Left lung (tissue), 10 donors: ENCODE measurements around the gene VSIR. TPM values are rescaled to one million over a fixed set of nuclear protein-coding genes. Genes with fewer than 3 reads are reported as not detected.

Experiments used
- ATAC-seq: fragments of 200-7000 bp; cut with Tn5 transposase; one replicate; pipeline ENCODE4 v1.9.1; 2020; ENCODE audit warnings: moderate library complexity
- DNase-seq, 4 donors: peaks; one replicate each; pipeline ENCODE4 v3.0.0-alpha.2; 2013 to 2020
- H3K27ac ChIP-seq, 2 donors: fragments of 200-600 bp; sonication (generic) in 1 of 2; one replicate each; pipeline versions ENCODE4 v1.5.0 to v1.8.0; 2020 to 2021
- H3K27me3 ChIP-seq, 2 donors: fragments of 200-600 bp; sonication (generic) in 1 of 2; one replicate each; pipeline versions ENCODE4 v1.5.0 to v1.8.0; 2020 to 2021
- H3K36me3 ChIP-seq, 2 donors: fragments of 200-600 bp; sonication (generic) in 1 of 2; one replicate each; pipeline versions ENCODE4 v1.5.0 to v1.8.0; 2020 to 2021
- H3K4me1 ChIP-seq, 2 donors: fragments of 200-600 bp; one replicate each; pipeline ENCODE4 v1.8.0; 2021
- H3K4me3 ChIP-seq, 2 donors: fragments of 200-600 bp; sonication (generic) in 1 of 2; one replicate each; pipeline versions ENCODE4 v1.5.0 to v1.8.0; 2020 to 2021; ENCODE audit warnings: mild to moderate bottlenecking in 1 of 2
- H3K9me3 ChIP-seq, 2 donors: fragments of 200-600 bp; sonication (generic) in 1 of 2; one replicate each; pipeline versions ENCODE4 v1.5.0 to v1.8.0; 2020 to 2021
- intact Hi-C, 2 donors: fragments of 100-400 bp; cut with DNase I; formaldehyde crosslinking; loops; one replicate each; pipeline versions ENCODE4 v1.11.2 to v1.14.2; 2022
- polyA plus RNA-seq, 6 donors: library from polyadenylated mRNA; unstranded; fragments of 120-200 nt; gene quantifications; one replicate each; pipeline ENCODE4 v1.2.1, GENCODE V29; 2013; ENCODE audit not compliant: insufficient read length in 6 of 6
- total RNA-seq, 2 donors: library from RNA; stranded (reverse); fragmentation: NEBNext Ultra II Directional; extraction: Animal tissue kit (Norgen Biotek cat#: 25700); gene quantifications; one replicate each; pipeline ENCODE4 v1.2.1, GENCODE V29; 2021
- TF ChIP-seq, protein P1 (sequence below), 2 donors: fragments of 200-600 bp; sonication (generic) in 1 of 2; IDR thresholded peaks; one replicate each; pipeline versions ENCODE4 v1.5.0 to v1.8.0; 2021; ENCODE audit warnings: antibody characterized with exemption in 2 of 2
- donor health status: DM: no; HTN: yes; CAD: no.
- donor health status: DM: no; HTN: no; CAD: no.

VSIR gene
- total and polyA plus RNA-seq, 8 donors, result 29.9 to 133 (median 37.2) TPM

DNA sequence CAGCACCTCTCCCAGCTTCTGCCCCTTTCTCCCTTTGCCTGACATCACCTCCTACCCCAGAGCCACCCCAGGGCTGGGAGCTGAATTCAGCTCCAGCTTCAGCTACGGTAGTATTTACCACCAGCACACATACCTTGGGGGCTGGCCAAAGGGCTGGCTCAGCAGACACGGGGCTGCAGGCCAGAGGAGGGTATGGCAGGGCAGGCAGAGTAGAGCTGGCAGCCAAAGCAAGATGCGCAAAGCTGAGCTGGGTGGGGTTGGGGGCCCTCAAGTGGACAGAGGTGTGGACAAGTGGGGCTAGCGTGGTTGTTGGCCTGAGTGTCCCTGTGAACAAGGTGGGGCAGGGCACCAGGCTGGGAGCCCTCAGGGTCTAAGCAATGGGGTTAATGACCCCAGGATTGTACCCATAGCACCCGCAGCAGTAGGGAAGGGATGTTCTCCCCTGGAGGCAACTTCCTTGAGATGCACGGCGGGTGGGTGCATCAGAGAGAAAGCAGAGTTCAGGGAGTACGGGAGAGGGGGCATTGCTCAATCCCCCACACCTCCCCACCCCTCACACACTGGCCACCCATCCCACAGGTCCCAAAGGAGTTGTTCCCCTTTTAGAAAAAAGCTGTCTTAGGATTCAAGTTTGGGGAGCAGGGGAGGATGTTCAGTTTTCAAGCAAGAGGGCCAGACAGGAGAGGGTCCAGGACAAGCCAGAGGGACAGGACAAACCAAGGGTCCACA, 8.0 kb downstream of the VSIR start:
- H3K4me1 ChIP-seq, result peaks cover 45 to 99% of the 10 kb centered on the region in 2 donors
- no peaks in the 10 kb centered on the region for H3K27me3 ChIP-seq
- no peak overlapping the region for H3K4me3 ChIP-seq
- peaks cover 0 to 61% of the 10 kb centered on the region in 2 donors for H3K36me3 ChIP-seq
- DNase-seq (no peak), ATAC-seq (no peak)
- intact Hi-C loops, result no loop called here
- H3K27ac ChIP-seq, result peak overlapping the region; percentile 44 to 92
- H3K9me3 ChIP-seq, result no peaks in the 10 kb centered on the region
- TF ChIP-seq, protein P1, sequence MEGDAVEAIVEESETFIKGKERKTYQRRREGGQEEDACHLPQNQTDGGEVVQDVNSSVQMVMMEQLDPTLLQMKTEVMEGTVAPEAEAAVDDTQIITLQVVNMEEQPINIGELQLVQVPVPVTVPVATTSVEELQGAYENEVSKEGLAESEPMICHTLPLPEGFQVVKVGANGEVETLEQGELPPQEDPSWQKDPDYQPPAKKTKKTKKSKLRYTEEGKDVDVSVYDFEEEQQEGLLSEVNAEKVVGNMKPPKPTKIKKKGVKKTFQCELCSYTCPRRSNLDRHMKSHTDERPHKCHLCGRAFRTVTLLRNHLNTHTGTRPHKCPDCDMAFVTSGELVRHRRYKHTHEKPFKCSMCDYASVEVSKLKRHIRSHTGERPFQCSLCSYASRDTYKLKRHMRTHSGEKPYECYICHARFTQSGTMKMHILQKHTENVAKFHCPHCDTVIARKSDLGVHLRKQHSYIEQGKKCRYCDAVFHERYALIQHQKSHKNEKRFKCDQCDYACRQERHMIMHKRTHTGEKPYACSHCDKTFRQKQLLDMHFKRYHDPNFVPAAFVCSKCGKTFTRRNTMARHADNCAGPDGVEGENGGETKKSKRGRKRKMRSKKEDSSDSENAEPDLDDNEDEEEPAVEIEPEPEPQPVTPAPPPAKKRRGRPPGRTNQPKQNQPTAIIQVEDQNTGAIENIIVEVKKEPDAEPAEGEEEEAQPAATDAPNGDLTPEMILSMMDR (IDR thresholded peaks at IDR 0.05), result no peak

DNA sequence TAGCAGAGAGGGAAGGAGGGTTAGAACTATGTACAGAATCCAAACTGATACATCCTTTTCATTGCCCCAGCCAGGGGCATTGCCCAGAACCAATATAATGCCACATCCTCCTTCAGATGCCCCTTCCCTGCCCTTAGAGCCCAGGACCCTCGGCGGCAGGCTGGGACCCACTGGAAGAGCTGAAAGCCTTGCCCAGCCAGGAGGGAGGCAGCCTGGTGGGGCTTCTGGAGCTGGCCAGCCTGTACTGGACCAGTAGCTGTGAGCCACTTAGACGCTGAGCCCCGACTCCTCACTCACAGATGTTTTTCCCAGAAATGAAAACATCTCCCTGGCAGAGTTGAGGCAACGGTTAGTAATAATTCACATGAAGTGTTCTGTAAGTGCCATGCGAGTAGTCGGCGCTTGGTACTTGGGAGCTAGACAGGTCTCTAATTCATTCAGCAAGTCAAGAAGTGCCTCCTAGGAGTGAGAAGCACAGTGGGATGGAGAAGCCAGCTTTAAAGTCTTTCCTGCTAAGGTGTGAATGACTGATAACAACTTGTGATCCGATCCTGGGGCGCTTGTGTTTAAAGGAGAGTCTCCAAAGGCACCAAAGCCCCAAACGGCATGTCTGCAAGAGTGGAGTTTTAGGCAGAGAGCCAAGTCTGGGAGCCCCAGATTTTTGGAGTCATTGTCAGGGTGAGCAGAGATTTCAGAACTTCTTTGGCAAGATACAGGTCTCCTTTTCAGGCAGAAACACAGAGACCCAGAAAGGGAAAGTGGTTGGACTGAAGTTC, 9.8 kb downstream of the VSIR start:
- H3K27ac ChIP-seq, result peak overlapping the region in 1 of 2 donors; percentile 92
- ATAC-seq (peak; percentile 30), DNase-seq (no peak)
- H3K4me3 ChIP-seq, result no peak overlapping the region
- H3K27me3 ChIP-seq, result no peaks in the 10 kb centered on the region
- intact Hi-C loops, result no loop called here
- H3K36me3 ChIP-seq, result peaks cover 0 to 66% of the 10 kb centered on the region in 2 donors
- no peaks in the 10 kb centered on the region for H3K9me3 ChIP-seq
- H3K4me1 ChIP-seq, result peaks cover 37 to 92% of the 10 kb centered on the region in 2 donors
- TF ChIP-seq, protein P1 (IDR thresholded peaks at IDR 0.05), result no peak

DNA sequence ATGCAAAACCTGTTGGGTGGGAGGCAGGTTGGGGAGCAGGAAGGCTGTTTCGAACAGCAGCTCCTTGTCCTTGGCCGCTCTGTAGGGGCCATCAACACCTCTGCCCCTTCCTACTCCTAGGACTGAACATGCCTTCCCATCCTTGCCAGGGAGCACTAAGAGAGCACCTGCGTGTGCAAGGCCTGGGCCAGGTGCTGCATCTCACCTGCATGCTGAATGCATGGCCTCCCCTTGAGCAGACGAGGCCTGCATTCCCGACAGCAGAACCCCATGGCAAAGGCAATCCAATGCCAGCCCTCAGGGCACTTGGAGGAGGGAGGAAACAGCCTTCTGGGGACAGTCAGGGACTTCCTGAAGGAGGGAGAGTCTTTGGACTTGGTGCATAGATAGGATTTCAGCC, 11.0 kb downstream of the VSIR start:
- TF ChIP-seq, protein P1 (IDR thresholded peaks at IDR 0.05), result no peak
- DNase-seq, result no peak
- peak overlapping the region in 1 of 2 donors; percentile 92 for H3K27ac ChIP-seq
- no peaks in the 10 kb centered on the region for H3K27me3 ChIP-seq
- H3K4me1 ChIP-seq, result peaks cover 30 to 92% of the 10 kb centered on the region in 2 donors
- peaks cover 0 to 69% of the 10 kb centered on the region in 2 donors for H3K36me3 ChIP-seq
- no peak for ATAC-seq
- intact Hi-C loops, result no loop called here
- H3K4me3 ChIP-seq, result no peak overlapping the region
- no peaks in the 10 kb centered on the region for H3K9me3 ChIP-seq

DNA sequence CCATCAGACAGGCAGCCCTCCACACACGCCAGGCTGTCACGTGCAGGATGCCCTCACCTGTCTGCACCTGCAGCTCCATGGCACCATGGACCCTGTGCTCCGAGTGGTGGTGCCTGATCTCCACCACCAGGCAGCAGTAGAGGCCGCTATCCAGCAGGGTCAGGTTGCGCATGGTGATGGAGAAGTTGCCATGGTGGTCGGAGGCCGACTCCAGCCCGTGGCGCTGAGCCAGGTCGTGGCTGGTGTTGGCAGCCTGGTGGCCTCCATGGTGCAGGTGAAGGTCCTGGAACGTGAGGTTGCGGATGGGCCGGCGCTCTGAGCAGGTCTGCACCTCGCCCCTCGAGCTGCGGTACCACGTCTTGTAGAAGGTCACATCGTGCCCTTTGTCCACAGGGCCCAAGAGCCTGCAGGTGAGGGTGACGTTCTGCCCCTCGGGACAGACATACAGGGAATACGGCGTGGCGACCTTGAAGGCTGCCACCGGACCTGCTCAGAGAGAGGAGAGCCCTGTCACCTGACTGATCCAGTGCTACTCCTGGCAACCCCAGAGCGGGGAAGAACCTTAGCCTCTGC, 11.7 kb downstream of the VSIR start:
- H3K4me1 ChIP-seq, result peaks cover 29 to 92% of the 10 kb centered on the region in 2 donors
- no peaks in the 10 kb centered on the region for H3K9me3 ChIP-seq
- ATAC-seq (no peak), DNase-seq (no peak)
- H3K27ac ChIP-seq, result peak overlapping the region in 1 of 2 donors; percentile 92
- no peak overlapping the region for H3K4me3 ChIP-seq
- intact Hi-C loops, result no loop called here
- H3K36me3 ChIP-seq, result peaks cover 0 to 65% of the 10 kb centered on the region in 2 donors
- H3K27me3 ChIP-seq, result no peaks in the 10 kb centered on the region
- TF ChIP-seq, protein P1 (IDR thresholded peaks at IDR 0.05), result no peak

DNA sequence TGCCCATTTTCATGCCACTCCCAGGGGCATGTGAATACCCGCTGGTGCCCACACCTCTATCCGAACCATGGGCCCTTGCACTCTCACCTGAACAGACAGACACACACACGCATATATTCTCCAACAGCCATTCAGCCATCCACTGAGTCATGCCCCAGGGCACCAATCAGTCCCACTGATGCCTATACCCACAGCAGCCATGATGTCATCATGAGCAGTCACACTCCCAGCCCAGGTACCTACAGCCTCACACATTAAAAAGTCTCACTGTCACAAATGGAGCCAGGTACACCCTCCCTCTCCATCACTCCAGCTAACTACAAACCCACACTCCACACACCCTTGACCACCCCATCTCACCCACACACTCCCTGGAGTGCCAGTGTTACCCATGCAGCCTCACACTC, 12.2 kb downstream of the VSIR start:
- Histone ChIP-seq H3K27me3 (no peaks in the 10 kb centered on the region), H3K36me3 (peaks cover 0 to 61% of the 10 kb centered on the region in 2 donors), H3K27ac (peak overlapping the region in 1 of 2 donors; percentile 92), H3K4me1 (peaks cover 28 to 92% of the 10 kb centered on the region in 2 donors), H3K9me3 (no peaks in the 10 kb centered on the region), H3K4me3 (no peak overlapping the region)
- intact Hi-C loops, result no loop called here
- TF ChIP-seq, protein P1 (IDR thresholded peaks at IDR 0.05), result no peak
- no peak for DNase-seq
- ATAC-seq, result no peak
